Breast epithelium (tissue), 4 donors: ENCODE data around the gene TSEN15. TPM values are rescaled to one million over a fixed set of nuclear protein-coding genes. Genes with fewer than 3 reads are reported as not detected.

ENCODE experiments used
- DNase-seq, 2 donors: peaks; one replicate each; pipeline ENCODE4 v3.0.0-alpha.2; 2019; ENCODE audit warnings: low spot score in 2 of 2
- H3K27ac ChIP-seq, 2 donors: fragments of 200-600 bp; sonication (generic) in 1 of 2; one replicate each; pipeline ENCODE4 v1.5.1; 2016 to 2019; ENCODE audit warnings: mild to moderate bottlenecking in 1 of 2
- H3K27me3 ChIP-seq, 2 donors: fragments of 200-600 bp; sonication (generic) in 1 of 2; one replicate each; pipeline versions ENCODE4 v1.5.1 to v1.6.0; 2017 to 2019; ENCODE audit warnings: control low read depth in 1 of 2, mild to moderate bottlenecking in 1 of 2
- H3K36me3 ChIP-seq: fragments of 200-600 bp; one replicate; pipeline ENCODE4 v1.5.1; 2019
- H3K4me1 ChIP-seq, 2 donors: fragments of 200-600 bp; sonication (generic); one replicate each; pipeline ENCODE4 v1.5.1; 2016 to 2019; ENCODE audit warnings: control low read depth in 1 of 2
- H3K4me3 ChIP-seq, 3 donors: fragments of 200-600 bp; sonication (generic); 1 replicate in 2 of 3; 2 replicates in 1 of 3; pipeline ENCODE4 v1.5.1; 2016 to 2019; ENCODE audit warnings: mild to moderate bottlenecking in 3 of 3, moderate library complexity in 2 of 3
- H3K9me3 ChIP-seq, 2 donors: fragments of 200-600 bp; sonication (generic) in 1 of 2; one replicate each; pipeline ENCODE4 v1.5.1; 2016 to 2019; ENCODE audit warnings: control low read depth in 1 of 2
- POLR2A ChIP-seq: fragments of 450-650 bp; IDR thresholded peaks from one replicate; pipeline ENCODE4 v1.6.1; 2016; ENCODE audit warnings: antibody characterized with exemption, mild to moderate bottlenecking, moderate library complexity
- POLR2AphosphoS5 ChIP-seq, 3 donors: sonication (generic); formaldehyde crosslinking; IDR thresholded peaks; one replicate each; pipeline ENCODE4 v1.6.1; 2017; ENCODE audit warnings: antibody characterized with exemption in 3 of 3
- intact Hi-C: fragments of 100-400 bp; cut with DNase I; formaldehyde crosslinking; loops from one replicate; pipeline ENCODE4 v1.15.1; 2023; ENCODE audit warnings: low total_unique reads
- total RNA-seq, 3 donors: library from RNA; depleted of rRNA; stranded (reverse); fragments of >200 nt; gene quantifications; one replicate each; pipeline ENCODE4 v1.1.0, GENCODE V29; 2016
- TF ChIP-seq, protein P1 (sequence below), 3 donors: fragments of 450-650 bp; IDR thresholded peaks; one replicate each; pipeline ENCODE4 v1.5.1; 2016 to 2017; ENCODE audit warnings: antibody characterized with exemption in 3 of 3, mild to moderate bottlenecking in 3 of 3, moderate library complexity in 3 of 3

TSEN15 gene
- total RNA-seq, 3 donors from 2014 or later = 18.9 to 25.0 (median 23.6) TPM

- Histone ChIP-seq H3K36me3 (no peaks in the 10 kb centered on the region), H3K4me1 (no peaks in the 10 kb centered on the region), H3K4me3 (peak overlapping the region; percentile 81 to 95 (median 93)), H3K27ac (peak overlapping the region; percentile 79 to 88), H3K27me3 (no peaks in the 10 kb centered on the region), H3K9me3 (no peaks in the 10 kb centered on the region)
- TF ChIP-seq, protein P1, sequence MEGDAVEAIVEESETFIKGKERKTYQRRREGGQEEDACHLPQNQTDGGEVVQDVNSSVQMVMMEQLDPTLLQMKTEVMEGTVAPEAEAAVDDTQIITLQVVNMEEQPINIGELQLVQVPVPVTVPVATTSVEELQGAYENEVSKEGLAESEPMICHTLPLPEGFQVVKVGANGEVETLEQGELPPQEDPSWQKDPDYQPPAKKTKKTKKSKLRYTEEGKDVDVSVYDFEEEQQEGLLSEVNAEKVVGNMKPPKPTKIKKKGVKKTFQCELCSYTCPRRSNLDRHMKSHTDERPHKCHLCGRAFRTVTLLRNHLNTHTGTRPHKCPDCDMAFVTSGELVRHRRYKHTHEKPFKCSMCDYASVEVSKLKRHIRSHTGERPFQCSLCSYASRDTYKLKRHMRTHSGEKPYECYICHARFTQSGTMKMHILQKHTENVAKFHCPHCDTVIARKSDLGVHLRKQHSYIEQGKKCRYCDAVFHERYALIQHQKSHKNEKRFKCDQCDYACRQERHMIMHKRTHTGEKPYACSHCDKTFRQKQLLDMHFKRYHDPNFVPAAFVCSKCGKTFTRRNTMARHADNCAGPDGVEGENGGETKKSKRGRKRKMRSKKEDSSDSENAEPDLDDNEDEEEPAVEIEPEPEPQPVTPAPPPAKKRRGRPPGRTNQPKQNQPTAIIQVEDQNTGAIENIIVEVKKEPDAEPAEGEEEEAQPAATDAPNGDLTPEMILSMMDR (IDR thresholded peaks at IDR 0.05) = no peak
- TF ChIP-seq POLR2AphosphoS5 (IDR thresholded peaks at IDR 0.05) (no peak), POLR2A (no peak)
- DNase-seq = no peak
- intact Hi-C loops = no loop called here
Measured at GRCh38 chr1:184052194-184052559, 647 bp downstream of the TSEN15 start.

GRCh38 chr1:184052750-184053149 lies 1.2 kb downstream of the TSEN15 start:
- intact Hi-C loops = no loop called here
- Histone ChIP-seq H3K4me3 (peak overlapping the region in 1 of 3 donors; percentile 93), H3K27me3 (no peaks in the 10 kb centered on the region), H3K4me1 (no peaks in the 10 kb centered on the region), H3K36me3 (no peaks in the 10 kb centered on the region), H3K9me3 (no peaks in the 10 kb centered on the region), H3K27ac (no peak overlapping the region)
- DNase-seq = no peak
- TF ChIP-seq POLR2AphosphoS5 (IDR thresholded peaks at IDR 0.05) (no peak), POLR2A (no peak)
- TF ChIP-seq, protein P1 (IDR thresholded peaks at IDR 0.05) = no peak

DNA sequence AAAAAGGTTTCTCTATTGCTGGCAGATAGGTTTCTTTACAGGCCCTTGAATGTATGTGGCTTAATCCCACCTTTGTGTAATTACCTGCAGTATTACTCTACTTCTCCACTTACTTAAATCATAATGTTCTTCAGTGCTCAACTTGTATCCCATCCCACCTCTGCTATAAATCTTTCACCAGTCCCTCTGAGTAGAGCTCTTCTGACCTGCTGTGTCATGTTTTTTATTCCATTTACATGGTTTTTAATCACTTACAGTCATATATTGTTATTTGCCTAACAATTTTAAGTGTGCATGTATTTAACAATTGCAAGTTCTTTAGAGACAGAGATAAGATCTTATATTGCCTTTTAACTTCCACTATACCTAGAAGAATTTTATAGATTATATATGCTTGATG lies 2.4 kb downstream of the TSEN15 start:
- Histone ChIP-seq H3K9me3 (no peaks in the 10 kb centered on the region), H3K27me3 (no peaks in the 10 kb centered on the region)

GRCh38 chr1:184056921-184057555 lies 5.5 kb downstream of the TSEN15 start:
- Histone ChIP-seq H3K9me3 (no peaks in the 10 kb centered on the region), H3K27me3 (no peaks in the 10 kb centered on the region), H3K27ac (no peak overlapping the region), H3K36me3 (no peaks in the 10 kb centered on the region), H3K4me1 (no peaks in the 10 kb centered on the region), H3K4me3 (no peak overlapping the region)
- no peak for TF ChIP-seq POLR2A
- no peak for TF ChIP-seq POLR2AphosphoS5 (IDR thresholded peaks at IDR 0.05)
- TF ChIP-seq, protein P1 (IDR thresholded peaks at IDR 0.05) = no peak
- intact Hi-C loops = no loop called here
- no peak for DNase-seq

More for the DNA sequence above, 2.4 kb downstream of the TSEN15 start:
- no peak overlapping the region for H3K27ac ChIP-seq
- H3K36me3 ChIP-seq = no peaks in the 10 kb centered on the region
- H3K4me3 ChIP-seq = no peak overlapping the region
- H3K4me1 ChIP-seq = no peaks in the 10 kb centered on the region
- intact Hi-C loops = no loop called here
- DNase-seq = no peak
- TF ChIP-seq POLR2AphosphoS5 (IDR thresholded peaks at IDR 0.05) (no peak), POLR2A (no peak)
- TF ChIP-seq, protein P1 (IDR thresholded peaks at IDR 0.05) = no peak

GRCh38 chr1:184059887-184060286 lies 8.4 kb downstream of the TSEN15 start:
- H3K4me1 ChIP-seq = no peaks in the 10 kb centered on the region
- no peaks in the 10 kb centered on the region for H3K27me3 ChIP-seq
- H3K27ac ChIP-seq = no peak overlapping the region
- intact Hi-C loops = no loop called here
- H3K36me3 ChIP-seq = no peaks in the 10 kb centered on the region
- no peak overlapping the region for H3K4me3 ChIP-seq
- DNase-seq = no peak
- TF ChIP-seq, protein P1 (IDR thresholded peaks at IDR 0.05) = no peak
- TF ChIP-seq POLR2AphosphoS5 (IDR thresholded peaks at IDR 0.05) = no peak
- no peak for TF ChIP-seq POLR2A
- H3K9me3 ChIP-seq = no peaks in the 10 kb centered on the region
